ENCODE results near the gene PPIC.
"Not testable (repeated sequence)": the region's sequence is repeated elsewhere in the genome, so short reads cannot be mapped to it uniquely, and the experiment has no call there.

The PPIC gene

DNA sequence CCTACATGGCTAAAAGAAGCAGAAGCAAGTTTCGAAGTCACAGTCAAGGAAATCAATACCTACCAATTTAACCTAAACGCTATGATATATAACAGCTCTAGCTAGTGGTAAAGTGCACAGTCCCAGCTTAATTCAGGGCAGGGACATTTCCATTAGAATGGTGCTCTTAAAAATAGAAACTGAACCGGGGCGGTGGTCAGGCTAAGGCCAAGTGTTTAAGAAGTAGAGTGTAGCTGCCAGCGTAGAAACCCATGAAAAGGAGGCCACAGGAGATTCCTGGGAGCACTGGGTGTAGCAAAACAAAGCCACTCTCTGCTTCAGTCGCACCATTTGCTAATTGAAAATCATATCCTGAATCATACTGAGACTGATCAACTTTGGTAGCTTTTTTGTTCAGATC lies 28.8 kb downstream of the PPIC start:
- DNase-seq (ENCODE audit: low read depth in 2 of 2): no peak

DNA sequence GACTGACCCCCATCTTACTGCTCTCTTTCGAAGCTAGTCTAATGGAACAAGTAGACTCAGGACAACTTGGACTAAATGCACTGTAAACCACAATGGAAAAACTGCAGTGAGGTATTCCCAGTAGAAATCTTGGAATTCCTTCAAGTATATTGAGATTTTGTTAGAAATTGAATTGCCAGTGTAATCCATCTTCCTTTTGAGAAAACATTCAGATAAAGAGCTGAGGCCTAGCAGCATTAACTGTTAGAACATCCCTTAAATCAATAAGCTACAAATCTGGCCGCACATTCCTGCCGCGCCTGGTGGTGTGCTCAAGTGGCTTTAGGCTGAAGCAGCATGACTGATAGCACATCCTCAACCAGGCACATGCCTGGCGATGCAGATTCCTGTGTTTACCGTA lies 29.3 kb downstream of the PPIC start:
- DNase-seq (ENCODE audit: low read depth in 2 of 2): no peak

DNA sequence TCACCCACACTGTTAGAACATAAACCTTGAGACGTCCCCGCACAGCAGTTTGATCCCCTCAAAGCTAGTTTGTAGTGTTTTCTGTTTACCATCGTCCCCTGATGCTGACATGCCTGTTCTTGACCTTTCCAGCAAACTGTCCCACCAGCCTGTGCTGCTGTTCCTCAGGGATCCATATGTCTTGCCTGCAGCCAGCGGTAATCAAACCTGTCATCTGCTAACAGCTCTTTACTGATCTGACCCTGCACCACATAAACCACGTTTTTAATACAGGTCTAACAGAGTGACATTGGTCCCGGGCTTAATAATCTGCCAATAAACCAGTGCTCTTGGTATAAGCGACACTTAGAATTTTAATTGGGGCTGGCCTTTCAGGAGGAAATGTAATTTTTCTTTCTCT lies 34.7 kb downstream of the PPIC start:
- DNase-seq (ENCODE audit: low read depth in 2 of 2): no peak

DNA sequence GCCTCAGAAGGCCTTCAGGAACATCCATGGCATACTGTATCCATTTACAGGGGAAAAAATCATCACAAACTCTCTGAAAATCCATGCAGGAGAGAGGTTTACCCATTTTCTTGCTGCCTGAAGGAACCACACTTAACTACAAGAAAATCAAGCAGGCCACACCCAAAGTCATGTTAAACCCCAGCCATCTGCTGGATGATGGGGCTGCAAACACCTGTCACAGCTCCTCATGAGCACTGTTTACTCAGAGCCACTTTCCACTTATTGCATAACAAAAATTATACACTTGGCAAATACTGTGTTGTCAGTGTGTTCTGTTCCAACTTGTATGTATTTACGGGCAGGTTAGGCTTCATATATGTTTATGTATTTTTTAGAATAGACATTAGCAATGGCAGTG lies 35.8 kb downstream of the PPIC start:
- DNase-seq (ENCODE audit: low read depth in 2 of 2): no peak

DNA sequence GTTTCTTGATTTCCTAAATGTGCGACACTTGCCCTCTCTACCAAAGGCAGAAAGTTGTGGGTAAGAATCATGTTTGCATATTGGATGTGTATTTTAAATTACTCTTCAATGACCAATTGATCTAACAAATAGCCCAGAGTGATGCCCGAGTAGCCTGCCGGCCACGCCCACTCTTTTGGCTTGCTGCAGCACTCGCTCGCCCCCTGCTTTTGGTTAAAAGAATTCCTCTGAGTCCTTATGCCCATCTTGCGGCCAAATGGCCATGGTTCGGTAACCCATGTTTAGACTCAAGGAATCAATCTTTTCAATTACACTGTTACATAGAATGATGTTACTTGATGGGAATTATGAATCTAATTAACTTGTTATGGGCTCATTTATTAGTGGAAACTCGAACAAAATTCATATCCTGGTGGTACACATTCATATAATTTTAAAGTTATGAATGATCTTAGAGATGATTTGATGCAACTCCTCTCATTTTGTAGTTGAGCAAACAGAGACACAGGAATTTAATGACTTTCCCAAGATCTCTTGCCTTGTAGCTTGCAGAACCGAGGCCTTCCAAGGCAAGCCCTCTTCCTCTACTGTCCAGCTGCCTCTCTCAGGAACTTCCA lies 36.5 kb downstream of the PPIC start:
- DNase-seq (ENCODE audit: low read depth in 2 of 2): no peak

DNA sequence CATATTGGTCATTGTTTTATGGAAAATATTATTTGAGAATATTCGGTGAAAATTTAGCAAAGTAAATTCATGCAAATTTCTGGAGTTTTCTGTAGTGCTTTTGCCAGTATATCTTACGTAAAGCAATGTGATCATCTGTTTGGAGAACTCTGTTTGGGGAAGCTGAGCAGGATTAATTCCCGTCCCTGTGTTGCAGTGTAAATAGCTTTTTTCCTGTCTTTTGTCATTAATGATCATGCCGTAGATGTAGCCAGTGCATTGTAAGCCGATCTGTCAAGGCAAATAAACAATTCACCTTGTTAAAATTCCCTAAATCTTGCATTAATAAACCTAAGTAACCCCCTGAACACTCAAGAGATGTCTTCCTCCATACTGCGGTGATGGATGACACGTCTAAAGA lies 39.2 kb downstream of the PPIC start:
- no peak for DNase-seq (ENCODE audit: low read depth in 2 of 2)

DNA sequence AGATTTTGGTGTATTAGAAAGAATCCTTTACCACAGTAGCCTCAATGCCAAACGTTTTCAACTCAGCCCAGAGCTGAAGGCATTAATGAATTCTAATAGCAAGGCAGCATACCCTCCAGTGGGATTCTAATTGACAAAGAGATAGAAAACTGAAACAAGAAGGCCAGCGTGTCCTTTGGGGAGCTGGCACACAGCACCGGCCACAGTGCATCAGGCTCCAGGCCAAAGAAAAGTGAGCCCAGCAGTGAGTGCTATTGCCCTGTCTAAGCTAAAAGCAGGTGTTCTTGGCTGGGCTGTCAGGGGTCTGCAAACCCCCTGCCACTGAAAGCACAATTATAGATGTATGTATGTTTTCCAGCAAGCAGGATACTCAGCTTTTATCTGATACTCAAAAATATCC lies 40.4 kb downstream of the PPIC start:
- DNase-seq (ENCODE audit: low read depth in 2 of 2): no peak

DNA sequence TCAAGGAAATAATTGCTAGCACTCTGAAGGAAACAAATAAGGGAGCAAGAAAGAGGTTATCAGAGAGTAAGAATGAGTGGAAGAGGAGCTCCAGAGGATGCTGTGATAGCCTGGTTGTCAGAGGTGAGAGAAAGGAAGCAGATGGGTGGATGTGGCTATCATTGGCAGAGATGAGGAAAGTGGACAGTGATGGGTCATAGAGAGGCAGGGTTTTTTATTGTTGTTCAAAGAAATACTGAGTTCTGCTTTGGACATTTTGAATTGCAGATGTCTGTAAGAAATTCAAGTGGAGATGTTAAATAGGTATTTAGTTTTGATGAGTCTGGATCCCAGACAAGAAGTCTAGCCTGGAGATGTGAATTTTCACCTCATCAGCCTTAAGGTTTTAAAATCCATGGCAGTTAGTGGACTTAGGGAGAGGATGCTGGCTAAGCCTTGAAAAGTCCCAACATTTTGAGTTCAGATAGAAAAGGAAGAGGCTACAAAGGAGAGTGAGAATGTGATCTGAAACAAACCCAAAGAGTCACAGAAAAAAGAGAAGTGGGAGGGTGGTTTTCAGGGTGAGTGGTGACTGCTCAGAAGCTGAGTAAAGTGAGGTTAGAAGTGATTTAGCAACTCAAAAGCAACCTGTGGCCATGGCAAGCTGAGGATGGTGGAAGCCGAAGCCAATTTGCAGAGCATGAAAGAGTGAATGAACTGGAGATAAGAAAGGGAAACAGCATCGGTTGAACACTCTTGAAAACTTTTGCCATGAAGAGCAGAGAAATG lies 50.4 kb downstream of the PPIC start:
- no peak for DNase-seq (ENCODE audit: low read depth in 2 of 2)

DNA sequence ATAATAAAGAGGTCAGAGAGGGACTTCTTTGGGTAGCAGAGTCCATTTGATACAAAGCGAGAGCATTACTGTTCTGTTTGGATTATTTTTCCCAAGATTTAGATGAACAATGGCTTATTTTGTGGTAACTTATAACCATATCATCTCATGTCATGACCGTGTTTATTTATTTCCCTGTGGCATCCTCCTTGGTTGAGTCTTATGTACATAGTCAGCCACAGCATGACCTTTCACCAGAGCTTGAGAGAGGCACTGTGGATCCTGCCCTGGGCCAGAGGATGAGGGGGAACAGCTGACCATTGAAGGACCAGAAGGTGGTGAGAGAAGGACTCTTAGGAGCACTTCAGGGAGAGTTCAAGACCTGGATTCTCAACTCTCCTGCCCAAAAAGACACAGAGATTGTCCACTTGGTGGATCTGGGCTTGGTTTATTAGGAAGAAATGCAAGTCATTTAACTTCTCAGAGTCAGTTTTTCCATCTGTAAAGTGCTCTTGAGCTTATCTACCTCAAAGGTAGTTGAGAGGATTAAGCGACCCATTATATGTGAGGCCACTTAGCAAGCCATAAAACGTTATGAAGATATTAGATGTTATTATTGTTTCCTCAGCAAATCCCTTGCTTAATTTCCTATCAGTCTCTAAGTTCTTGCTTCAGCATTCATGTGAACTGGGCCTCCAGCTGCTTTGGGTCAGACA lies 51.4 kb downstream of the PPIC start:
- no peak for DNase-seq (ENCODE audit: low read depth in 2 of 2)

DNA sequence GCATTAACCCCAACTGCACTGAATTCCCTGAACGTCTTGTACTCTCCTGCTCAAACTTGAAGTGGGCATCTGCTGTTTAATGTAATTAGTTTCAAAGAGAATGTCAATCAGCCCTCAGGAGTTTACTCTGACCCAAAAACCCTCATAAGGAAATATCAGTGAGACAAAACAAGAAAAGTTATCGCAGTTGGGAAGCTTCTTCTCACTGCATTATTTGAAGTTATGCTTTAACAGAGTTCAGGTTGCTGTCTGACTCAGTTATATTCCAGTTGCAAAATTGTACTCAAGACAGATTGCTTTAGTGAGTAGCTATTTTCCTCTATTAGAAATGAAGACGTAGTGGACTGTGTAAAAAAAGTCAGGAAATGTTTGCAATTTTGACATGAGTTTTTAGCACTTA lies 52.1 kb downstream of the PPIC start:
- DNase-seq (ENCODE audit: low read depth in 2 of 2): no peak

DNA sequence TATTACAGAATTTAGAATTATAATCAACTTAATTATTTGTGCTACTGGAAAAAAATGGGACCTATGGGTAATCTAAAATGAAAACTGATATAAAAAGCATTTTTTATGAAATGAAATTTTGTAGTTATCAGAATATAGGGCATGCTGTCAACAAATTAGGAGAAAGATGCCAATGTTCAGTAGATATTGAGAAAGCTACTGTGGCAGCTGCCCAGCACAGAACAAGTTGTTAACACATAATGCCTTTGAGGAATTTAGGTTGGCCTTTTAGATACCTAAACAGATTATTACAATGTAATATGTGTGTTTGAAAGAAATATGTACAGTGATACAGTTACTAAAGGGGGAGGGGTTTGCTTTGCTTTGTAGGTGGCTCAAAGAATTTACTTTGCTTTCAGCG lies 54.1 kb downstream of the PPIC start:
- no peak for DNase-seq (ENCODE audit: low read depth in 2 of 2)

DNA sequence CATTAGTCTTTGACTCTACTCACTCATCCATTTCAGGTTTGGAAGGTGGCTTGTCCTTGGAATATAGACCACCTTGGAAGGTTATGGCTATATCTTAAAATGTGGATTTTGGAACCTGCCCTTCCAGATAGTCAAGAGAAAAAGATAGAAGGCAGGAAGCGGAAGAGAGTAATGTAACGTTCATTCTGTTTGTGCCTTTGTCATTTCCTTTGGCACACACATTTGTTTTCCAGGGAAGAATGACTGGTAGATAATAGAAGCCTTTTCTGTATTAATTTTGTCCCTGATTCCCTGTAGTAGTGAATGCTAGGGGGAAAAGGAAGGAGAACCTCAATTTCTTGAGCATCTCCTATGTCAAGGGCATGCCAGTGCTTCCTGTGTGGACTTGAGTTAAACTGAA lies 54.7 kb downstream of the PPIC start:
- no peak for DNase-seq (ENCODE audit: low read depth in 2 of 2)

DNA sequence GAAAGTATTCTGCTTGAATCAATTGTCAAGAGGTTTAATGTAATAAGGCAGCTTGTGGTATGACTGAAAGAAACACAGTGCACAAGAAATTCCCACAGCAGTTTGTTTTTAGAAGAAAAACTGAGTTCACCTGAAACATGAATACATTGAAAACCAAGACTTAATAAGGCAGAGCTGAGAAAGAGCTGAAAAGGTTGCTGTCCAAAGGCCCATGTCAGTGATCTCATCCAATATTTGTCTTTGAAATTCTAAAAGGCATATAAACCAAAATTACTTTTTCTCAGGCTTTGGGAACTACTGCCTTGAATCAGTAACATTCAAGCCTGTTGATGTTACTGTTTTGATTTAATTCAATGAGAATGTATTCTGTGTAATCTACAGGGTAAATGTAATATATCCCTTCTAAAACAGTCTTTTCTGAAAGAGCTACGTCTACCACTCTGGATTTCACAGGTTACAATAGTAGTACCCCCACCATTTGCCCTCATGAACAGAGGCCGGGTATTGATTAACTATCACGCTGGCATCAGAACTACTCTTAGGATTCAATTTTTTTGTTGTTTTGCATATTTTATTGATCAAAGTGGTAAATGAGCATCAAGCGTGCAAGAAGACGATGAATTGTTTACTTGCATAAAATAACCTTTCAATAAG lies 57.8 kb downstream of the PPIC start:
- no peak for DNase-seq (ENCODE audit: low read depth in 2 of 2)

DNA sequence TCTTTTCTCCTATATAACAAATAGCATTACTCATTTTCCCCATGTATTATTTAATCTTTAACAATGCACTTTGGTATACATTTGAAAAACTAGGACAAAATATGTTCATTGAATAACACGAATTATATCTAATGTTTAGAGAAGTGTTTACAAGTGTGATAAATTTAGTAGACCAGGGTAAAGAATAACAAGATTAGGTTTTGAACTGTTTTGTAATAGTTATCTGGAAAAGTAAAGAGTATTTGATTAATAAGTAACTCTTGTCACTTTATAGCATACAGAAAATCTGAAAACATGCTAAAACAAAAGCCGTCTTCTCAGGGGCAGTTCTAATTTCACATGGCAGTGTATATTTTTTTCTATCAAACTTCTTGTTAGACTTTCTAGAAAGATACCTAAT lies 58.5 kb downstream of the PPIC start:
- DNase-seq (ENCODE audit: low read depth in 2 of 2): no peak

DNA sequence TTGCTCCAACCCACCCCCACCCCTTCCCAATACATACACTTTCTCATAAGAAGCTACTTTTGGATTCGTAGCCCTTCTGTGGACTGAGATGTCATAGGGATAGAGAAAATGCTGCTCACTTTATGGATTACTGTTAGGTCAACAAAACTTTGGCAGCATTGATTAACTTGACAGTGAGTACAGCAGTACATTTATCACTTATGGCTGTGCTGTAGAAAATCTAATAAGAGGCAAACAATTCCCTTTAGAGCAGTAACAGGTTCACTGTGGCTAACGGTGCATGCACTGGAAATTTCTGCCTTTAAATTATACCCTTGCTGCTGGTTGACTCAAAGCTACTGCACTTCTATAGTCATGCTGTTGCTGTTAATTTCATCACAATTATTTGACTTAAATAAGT lies 59.2 kb downstream of the PPIC start:
- DNase-seq (ENCODE audit: low read depth in 2 of 2): no peak

DNA sequence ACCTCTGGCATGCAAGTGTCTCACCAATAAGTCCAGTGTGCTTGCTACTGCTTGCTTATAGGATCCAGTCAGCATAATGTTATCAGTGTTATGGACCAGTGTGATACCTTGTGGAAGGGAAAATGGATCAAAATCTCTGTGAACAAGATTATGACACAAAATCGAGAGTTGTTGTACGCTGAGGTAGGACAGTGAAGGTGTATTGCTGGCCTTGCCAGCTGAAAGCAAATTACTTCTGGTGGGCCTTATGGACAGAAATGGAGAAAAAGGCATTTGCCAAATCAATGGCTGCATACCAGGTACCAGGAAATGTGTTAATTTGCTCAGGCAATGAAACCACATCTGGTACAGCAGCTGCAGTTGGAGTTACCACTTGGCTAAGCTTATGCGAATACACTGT lies 62.3 kb downstream of the PPIC start:
- DNase-seq (ENCODE audit: low read depth in 2 of 2): not testable (repeated sequence)

DNA sequence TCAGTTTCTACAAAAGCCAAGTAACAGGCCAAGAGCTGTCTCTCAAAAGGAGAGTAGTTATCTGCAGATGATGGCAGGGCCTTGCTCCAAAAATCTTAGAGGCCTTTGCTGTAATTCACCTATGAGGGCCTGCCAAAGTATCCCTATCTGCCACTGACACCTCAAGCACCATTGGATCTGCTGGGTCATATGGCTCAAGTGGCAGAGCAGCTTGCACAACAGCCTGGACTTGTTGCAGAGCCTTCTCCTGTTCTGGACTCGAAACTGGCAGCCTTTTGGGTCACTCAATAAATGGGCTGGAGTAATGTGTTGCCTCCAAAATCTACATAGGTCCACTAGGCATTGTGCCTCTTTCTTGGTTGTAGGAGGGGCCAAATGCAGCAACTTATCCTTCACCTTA lies 62.8 kb downstream of the PPIC start:
- not testable (repeated sequence) for DNase-seq (ENCODE audit: low read depth in 2 of 2)
